ENCODE results near the gene FRMPD2. TPM values are rescaled to one million over a fixed set of nuclear protein-coding genes. Genes with fewer than 3 reads are reported as not detected.

The FRMPD2 gene
- total and polyA plus RNA-seq, 2 donors (not counting 3 experiments of a cell fraction or from before 2014, with no cell fraction given): 0.42 TPM; not detected in 1

DNA sequence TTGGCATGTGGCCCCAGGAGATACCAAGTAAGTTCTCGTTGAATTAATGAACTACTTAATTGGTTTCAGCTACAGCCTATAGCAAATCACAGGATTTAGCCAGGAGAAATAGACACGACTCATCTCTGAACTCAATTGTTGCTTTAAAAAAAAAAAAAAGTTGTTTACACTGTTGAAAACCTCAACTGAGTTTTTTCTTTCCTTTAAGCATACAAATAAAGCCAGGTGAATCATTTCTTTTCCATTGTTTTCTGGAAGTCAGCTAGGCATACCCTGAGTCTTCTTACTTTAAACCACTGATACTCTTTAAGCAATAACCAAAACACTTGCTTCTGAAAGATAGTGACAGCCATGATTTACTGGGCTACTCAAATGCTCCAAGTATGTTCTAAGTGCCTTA, 755 bp downstream of the FRMPD2 start:
- Histone ChIP-seq H3K9me1 (replicated peaks; ENCODE audit: control insufficient read depth, extremely low read depth, insufficient read depth, low read length) (no peaks in the 10 kb centered on the region), H3K36me3 (ENCODE audit: control insufficient read depth in 2 of 2, extremely low read depth in 1 of 2, insufficient read depth in 2 of 2, low read length in 2 of 2) (no peaks in the 10 kb centered on the region), H3K9me3 (replicated peaks; ENCODE audit: control insufficient read depth, insufficient read depth, low read length) (no peaks in the 10 kb centered on the region), H3K4me1 (ENCODE audit: control insufficient read depth, extremely low read depth, insufficient read depth, low read length) (no peaks in the 10 kb centered on the region), H3K27me3 (ENCODE audit: control insufficient read depth in 2 of 2, insufficient read depth in 2 of 2, low read length in 2 of 2) (peaks cover 7 to 10% of the 10 kb centered on the region in 2 experiments), H4K20me1 (replicated peaks; ENCODE audit: control insufficient read depth, extremely low read depth, insufficient read depth, low read length) (no peaks in the 10 kb centered on the region), H3K27ac (ENCODE audit: insufficient read depth, low read depth, low read length) (no peak overlapping the region), H3K4me3 (replicated peaks in 1 of 3; ENCODE audit: insufficient read depth in 1 of 3, low read depth in 1 of 3, low read length in 3 of 3) (no peak overlapping the region), H2AFZ (ENCODE audit: low read depth, low read length) (no peak overlapping the region), H3K79me2 (ENCODE audit: control insufficient read depth, insufficient read depth, low read length) (no peaks in the 10 kb centered on the region), H3K4me2 (ENCODE audit: insufficient read depth, low read length) (no peak overlapping the region), H3K9ac (replicated peaks; ENCODE audit: extremely low read depth, insufficient read depth, low read length) (no peak overlapping the region)
- BruUV-seq (replicated peaks): no TSS peak
- FAIRE-seq (no peak), DNase-seq (ENCODE audit: low read depth, low spot score) (no peak)
- CTCF ChIA-PET: no interaction called here
- intact Hi-C loops (cut with micrococcal nuclease): no loop called here
- no peak for TF ChIP-seq MAX (IDR thresholded peaks at IDR 0.05; ENCODE audit: insufficient read depth, insufficient read length)
- no peak for TF ChIP-seq MYC (IDR thresholded peaks at IDR 0.05; ENCODE audit: low read depth, low read length)
- TF ChIP-seq POLR2AphosphoS5 (IDR thresholded peaks at IDR 0.05; ENCODE audit: insufficient read depth, low read depth, low read length): no peak
- no peak for TF ChIP-seq EZH2 (IDR thresholded peaks at IDR 0.05; ENCODE audit: borderline replicate concordance, low read depth, low read length, severe bottlenecking)
- TF ChIP-seq, protein P1, sequence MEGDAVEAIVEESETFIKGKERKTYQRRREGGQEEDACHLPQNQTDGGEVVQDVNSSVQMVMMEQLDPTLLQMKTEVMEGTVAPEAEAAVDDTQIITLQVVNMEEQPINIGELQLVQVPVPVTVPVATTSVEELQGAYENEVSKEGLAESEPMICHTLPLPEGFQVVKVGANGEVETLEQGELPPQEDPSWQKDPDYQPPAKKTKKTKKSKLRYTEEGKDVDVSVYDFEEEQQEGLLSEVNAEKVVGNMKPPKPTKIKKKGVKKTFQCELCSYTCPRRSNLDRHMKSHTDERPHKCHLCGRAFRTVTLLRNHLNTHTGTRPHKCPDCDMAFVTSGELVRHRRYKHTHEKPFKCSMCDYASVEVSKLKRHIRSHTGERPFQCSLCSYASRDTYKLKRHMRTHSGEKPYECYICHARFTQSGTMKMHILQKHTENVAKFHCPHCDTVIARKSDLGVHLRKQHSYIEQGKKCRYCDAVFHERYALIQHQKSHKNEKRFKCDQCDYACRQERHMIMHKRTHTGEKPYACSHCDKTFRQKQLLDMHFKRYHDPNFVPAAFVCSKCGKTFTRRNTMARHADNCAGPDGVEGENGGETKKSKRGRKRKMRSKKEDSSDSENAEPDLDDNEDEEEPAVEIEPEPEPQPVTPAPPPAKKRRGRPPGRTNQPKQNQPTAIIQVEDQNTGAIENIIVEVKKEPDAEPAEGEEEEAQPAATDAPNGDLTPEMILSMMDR (IDR thresholded peaks at IDR 0.05; ENCODE audit: extremely low read depth in 1 of 2, insufficient read depth in 1 of 2, low read depth in 1 of 2, low read length in 2 of 2): no peak
- TF ChIP-seq GATA2 (IDR thresholded peaks at IDR 0.05; ENCODE audit: insufficient read depth, insufficient read length, low read depth, low read length): no peak
- no peak for TF ChIP-seq FOS (IDR thresholded peaks at IDR 0.05; ENCODE audit: borderline replicate concordance, insufficient read depth, low read length)
- no peak for TF ChIP-seq JUN (IDR thresholded peaks at IDR 0.05; ENCODE audit: borderline replicate concordance, insufficient read depth, insufficient read length, low read depth)
- no peak for TF ChIP-seq POLR2A (IDR thresholded peaks at IDR 0.05; ENCODE audit: low read depth, low read length)
- dilution Hi-C loops (cut with MboI; ENCODE audit: extremely low pct_ligation_motif_present, low sequenced_read_pairs): no loop called here
- POLR2A ChIA-PET: no interaction called here

Data from endothelial cell of umbilical vein (primary cell).